GM12872 (cell line): ENCODE data around the gene SYNGAP1.

Source experiments
- TF ChIP-seq, protein P1 (sequence below): IDR thresholded peaks from 3 replicates; pipeline ENCODE4 v1.5.1; 2011; ENCODE audit warnings: low read depth, mild to moderate bottlenecking, low read length, moderate library complexity; ENCODE audit not compliant: insufficient read depth

SYNGAP1 gene

DNA sequence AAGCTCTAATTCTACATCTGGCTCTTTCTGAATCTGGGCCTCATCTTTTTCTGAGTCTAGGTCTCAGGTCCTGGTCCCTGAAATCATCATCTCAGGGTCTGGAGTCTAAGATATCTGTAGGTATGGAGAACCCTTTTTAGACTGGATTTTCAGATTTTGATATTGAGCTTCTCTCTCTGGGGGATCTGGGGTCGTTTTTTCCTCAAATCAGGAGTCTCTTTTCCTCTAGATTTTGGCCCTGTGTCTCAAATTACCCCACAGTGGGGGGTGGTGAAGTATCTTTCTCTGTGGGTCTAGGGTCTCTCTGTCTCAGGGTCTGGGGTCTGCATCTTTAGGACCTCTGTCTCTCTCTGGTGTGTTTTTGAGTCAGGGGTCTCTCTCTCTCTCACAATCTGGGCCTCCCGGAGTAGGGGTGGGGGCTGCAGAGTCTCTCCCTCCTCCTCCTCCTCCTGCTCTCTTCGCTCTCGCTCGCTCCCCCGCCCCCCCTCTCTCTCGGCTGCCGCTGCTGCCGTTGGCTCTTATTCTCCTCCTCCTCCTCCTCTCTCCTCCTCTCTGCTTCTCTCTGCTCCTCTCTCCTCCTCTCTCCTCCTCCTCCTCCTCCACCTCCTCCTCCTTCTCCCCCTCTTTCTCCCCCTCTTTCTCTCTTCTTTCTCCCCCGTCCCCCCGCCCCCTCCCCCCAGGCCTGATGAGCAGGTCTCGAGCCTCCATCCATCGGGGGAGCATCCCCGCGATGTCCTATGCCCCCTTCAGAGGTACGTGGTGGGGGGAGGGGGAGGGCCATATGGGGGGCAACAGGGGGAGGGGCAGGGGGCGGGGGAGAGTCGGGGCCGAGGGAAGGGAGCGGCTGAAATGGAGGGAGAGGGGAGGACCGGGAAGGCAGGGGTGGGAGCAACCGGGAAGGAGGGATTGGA is at the start of gene SYNGAP1:
SYNGAP1 (plus strand) TSS at position 486 of the 911 bp plus-strand sequence; CDS start at position 686, 200 bp downstream.
- TF ChIP-seq, protein P1, sequence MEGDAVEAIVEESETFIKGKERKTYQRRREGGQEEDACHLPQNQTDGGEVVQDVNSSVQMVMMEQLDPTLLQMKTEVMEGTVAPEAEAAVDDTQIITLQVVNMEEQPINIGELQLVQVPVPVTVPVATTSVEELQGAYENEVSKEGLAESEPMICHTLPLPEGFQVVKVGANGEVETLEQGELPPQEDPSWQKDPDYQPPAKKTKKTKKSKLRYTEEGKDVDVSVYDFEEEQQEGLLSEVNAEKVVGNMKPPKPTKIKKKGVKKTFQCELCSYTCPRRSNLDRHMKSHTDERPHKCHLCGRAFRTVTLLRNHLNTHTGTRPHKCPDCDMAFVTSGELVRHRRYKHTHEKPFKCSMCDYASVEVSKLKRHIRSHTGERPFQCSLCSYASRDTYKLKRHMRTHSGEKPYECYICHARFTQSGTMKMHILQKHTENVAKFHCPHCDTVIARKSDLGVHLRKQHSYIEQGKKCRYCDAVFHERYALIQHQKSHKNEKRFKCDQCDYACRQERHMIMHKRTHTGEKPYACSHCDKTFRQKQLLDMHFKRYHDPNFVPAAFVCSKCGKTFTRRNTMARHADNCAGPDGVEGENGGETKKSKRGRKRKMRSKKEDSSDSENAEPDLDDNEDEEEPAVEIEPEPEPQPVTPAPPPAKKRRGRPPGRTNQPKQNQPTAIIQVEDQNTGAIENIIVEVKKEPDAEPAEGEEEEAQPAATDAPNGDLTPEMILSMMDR, result no peak

DNA sequence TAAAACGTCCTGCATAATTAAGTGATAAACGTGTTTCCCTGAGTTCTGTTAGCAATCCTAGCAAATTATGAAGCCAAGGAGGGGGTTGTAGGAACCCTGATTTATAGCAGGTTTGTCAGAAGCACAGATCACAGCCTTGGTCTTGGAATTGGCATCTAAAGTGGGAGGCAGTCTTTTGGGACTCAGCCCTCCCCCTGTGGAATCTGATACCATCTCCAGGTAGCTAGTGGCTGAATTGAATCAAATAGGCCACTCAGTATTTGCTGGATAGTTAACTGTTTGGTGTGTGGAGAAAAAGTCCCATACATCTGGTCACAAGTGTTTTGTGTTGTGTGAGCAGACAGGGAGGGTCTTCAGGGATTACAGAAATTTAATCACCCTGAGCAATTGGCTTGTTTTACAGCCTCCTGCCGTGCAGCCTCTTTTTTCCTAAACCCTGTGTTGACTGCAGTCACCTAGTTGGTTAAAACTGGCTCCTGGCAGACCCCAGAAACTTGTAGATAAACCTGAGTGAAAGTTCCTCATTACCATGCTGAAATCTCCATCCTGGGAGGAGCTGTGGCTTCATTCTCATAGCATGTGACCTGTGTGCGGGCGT is 47.2 kb upstream of the SYNGAP1 start:
- TF ChIP-seq, protein P1, result no peak

DNA sequence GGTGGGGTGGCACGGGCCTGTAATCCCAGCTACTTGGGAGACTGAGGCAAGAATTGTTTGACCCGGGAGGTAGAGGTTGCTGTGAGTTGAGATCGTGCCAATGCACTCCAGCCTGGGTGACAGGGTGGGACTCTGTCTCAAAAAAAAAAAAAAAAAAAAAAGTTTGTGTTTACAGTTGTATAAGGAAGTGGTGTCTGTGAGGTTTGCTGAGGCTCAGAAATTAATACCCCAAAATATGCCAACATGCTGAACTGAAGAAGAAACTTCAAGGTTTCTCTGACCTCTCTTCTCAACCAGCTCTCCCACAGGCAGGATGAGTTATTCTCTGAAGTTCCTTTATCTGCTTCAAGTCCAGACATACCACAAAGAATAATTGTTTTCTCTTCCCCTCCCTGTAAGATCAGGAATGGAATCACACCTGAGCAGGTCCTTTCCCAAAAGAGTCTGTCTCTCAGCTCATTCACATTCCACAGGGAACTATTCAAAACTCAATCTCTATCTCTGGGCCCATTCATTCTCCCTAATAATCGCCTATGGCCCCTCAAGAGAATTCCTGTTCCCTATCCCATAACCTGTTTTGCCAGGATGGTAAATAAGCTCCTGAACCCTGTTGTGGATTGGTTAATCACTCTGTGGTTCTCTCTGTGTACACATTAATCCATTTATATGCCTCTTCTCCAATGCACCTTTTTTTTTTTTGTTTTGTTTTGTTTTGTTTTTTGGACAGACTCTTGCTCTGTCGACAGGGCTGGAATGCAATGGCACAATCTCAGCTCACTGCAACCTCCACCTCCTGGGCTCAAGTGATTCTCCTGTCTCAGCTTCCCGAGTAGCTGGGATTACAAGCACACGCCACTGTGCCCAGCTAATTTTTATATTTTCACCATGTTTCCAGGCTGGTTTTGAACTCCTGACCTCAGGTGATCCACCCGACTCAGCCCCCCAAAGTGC is 45.6 kb upstream of the SYNGAP1 start:
- TF ChIP-seq, protein P1, result no peak

DNA sequence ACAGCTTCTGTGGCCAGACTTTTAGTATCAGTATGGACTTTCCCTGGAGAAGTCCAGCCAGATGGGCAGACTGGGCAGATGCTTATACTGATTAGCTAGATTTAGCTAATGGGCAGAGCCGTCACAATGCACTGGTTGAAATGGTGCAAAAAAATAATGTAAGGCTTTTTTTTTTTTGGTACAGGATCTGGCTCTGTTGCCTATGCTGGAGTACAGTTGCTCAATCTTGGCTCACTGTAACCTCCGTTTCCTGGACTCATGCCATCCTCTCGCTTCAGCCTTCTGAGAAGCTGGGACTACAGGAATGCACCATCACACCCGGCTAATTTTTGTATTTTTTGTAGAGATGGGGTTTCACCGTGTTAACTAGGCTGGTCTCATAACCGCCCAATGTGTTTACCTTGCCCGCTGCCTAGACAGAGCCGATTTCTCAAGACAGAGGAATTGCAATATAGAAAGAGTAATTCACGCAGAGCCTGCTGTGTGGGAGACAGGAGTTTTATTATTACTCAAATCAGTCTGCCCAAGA is 44.7 kb upstream of the SYNGAP1 start:
- TF ChIP-seq, protein P1, result no peak

DNA sequence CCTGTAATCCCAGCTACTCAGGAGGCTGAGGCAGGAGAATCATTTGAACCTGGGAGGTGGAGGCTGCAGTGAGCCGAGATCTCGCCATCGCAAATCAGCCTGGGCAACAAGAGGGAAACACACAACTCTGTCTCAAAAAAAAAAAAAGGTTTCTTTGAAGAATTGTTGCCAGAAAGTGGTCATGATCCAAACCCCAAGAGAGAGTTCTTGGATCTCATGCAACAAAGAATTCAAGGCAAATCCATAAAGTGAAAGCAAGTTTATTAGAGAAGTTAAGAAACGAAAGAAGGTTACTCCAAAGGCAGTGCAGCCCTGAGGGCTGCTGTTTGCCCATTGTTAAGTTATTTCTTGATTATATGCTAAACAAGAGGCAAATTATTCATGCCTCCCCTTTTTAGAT is 42.7 kb upstream of the SYNGAP1 start:
- TF ChIP-seq, protein P1, result no peak

DNA sequence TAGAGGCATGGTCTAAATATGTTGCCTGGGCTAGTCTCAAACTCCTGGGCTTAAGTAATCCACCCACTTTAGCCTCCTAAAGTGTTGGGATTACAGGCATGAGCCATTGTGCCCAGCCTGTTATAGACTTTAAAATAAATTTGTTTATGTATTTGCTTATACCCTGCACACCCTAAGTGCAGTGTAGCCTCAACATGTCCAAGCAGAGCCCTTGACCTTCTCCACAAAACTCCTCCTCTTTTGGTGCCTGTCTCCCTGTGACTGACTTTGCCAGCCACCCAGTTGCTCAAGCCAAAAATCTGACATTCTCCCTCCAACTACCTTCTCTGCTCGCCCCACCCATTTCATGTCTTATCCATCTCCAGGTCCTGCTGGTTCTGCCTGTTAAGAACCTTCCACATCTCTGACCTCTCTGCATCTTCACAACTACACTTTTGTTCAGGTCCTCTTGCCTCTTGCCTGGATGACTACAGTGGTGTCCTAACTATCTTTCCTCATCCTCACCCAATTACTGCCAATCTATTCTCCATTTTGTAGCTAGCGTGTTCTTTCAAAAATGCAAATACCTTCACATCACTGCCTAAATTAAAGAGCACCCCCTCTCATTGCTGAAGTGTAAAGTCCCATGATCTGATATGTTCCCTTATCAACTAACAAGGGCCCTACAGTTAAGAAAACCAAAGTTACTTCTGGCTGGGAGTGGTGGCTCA is 39.4 kb upstream of the SYNGAP1 start:
- TF ChIP-seq, protein P1, result no peak
